ENCODE measurements around the gene PXDN.

Gene PXDN

DNA sequence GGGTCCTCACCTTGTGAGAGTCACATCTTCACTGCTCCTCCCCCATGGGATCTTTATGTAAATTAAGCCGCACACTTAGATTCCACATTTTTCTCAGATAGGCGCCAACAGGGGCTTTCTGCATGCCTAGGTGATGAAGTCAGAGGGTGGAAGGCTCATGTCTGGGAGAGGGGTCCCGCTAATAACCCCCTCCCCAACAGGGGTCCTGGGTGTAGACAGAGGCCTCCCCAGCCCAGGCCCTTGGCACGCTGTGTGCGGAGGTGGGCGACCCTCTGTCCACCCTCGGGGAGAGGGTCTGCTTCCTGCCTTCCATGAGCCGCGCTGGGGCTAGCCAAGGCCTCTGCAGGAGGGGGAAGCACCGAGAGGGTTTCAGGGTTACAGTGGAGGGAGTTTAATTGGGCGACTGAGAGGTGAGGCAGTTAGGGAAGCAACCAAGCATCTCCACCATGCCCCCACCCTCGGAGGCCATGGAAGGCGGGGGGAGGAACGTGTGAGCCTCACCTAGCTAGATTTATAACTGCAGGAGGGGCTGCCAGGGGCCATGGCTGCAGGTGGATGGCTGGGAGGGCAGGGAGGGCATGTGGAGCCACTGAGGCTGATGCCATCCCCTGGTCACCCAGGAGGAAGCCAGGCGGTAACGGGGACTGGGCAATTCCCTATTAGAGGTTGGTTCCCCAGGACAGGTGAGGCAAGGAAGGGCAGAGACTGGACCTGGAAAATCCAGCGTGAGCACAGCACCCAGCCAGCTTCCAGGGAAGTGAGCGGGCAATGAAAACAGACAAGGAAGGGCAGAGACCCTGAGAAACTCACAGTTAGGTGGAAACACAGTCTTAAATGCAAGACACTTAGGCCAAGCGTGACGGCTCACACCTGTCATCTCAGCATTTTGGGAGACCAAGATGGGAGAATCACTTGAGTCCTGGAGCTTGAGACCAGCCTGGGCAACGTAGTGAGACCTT, 7.7 kb upstream of the PXDN start:
- DNase-seq = no peak

DNA sequence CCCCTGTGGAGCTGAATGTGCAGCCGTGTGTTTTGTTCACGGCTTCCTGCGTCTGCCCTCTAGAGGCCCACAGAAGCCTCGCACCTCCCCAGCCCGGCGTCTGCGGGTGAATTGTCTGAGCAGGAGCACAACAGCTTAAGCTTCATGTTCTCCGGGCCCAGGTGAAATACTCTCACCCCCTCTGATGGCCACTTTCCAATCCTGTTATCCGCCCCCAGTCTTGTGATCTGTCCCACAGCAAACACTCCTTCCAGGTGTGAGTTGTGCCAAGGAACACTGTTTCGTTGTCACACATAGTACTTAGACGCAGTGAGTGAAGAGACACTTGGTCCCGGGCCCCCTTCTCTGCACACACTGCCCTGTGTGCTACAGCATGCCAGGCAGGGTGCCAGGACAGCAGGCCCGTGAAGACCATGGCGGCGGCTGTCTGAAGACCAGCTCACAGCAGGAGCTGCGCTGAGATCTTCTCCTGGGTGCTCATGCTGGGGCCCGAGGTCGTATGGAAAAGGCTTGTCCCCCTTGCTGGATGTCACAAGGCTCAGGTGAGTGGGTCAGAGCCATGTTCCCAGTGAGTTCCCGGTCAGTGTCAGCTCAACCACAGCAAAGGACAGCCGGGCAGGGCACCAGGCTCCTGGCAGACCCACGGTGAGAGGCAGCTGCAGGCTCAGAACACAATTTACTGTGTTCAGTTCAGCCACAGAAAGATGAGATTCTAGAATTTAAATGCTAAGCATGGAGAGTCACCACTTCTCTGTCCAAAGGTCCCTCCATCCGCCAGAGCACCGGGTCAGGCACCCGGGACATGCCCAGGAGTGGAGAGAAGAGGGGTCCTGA, 6.8 kb upstream of the PXDN start:
- peak in 1 of 5 experiments; percentile 28 for DNase-seq

DNA sequence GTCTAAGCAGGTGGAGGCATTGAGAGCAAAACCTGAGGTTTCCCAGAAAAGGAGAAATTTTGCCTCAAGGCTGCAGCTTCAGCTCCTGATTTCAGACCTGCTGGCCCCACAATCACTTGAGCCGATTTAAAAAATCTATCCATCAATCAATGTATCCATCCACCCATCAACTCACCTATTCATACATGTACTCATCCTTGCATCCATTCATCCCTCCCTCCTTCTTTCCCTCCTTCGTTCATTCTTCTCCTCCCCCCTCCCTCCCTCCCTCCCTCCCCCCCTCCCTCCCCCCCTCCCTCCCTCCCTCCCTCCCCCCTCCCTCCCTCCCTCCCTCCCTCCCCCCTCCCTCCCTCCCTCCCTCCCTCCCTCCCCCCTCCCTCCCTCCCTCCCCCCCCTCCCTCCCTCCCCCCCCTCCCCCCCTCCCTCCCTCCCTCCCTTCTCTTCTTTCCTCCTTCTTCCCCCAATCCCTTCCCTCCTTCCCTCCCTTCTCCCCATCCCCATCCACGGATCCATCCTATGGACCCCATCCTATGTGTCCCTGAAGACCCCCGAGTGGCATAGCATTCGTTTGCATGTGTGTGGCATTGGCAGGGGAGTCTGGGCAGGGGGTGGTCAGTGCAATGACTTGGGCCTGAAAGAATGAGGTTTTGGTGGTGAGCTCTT, 6.1 kb upstream of the PXDN start:
- no peak for DNase-seq

DNA sequence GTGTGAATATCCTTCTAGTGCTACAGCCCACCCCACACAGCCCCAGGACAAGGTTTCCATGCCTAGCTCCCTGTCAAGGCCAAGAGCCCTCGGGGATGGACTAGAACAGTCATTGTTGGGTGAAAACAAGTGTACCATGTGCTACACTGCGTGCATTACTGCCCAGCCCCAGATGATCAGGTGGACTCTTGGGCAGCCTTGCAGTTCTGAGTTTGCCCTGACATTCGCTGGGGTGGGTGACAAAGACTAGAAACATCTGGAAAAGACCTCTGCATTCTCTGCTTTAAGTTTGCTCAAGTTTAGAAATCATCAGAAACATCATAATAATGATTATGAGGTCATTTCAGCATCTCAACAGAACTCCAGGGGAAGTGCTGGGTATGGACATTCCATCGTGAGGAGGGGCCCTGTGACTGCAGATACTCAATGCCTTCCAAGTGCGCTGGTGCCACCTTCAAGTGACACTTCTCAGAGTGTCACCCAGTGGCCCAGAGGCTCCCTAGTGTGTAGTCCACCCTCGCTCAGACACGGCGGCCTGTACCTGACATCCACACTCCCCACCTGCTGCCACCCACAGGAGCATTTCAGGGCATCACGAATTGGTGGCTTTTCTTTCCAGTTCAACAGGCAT, 5.3 kb upstream of the PXDN start:
- DNase-seq = no peak

DNA sequence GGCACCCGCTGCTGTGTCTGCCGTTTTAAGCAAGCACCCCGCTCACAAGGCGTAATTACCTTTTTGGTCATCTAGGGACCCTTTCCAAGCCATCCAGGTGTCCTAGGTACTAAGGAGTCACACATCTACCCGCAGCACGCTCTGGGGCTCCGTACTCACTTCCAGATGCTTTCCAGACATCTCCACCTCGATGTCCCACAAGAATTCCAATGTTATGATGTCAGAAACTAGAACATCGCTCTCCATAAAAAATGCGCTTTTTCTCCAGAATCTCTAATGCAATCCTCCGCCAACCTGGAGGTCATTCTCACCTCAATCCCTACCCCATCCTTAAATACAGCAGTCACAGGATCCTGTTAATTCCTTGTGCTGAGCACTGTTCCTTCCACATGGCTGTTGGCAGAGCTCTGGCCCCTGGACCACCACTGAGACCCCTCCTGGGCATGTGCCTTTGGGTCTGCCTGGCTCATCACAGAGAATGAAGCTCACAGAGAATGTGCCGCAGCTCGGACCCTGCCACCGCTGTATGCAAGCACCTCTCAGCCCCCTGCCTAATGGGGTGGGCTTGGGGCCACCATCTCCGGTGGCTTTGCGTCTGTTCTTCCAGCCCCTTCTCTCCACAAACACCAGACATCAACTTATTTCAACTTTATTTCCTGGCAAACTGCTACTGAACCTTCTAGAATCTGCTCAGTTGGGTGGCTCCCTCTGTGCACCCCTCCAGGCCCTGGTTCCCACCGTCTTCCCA, 4.6 kb upstream of the PXDN start:
- DNase-seq = no peak

DNA sequence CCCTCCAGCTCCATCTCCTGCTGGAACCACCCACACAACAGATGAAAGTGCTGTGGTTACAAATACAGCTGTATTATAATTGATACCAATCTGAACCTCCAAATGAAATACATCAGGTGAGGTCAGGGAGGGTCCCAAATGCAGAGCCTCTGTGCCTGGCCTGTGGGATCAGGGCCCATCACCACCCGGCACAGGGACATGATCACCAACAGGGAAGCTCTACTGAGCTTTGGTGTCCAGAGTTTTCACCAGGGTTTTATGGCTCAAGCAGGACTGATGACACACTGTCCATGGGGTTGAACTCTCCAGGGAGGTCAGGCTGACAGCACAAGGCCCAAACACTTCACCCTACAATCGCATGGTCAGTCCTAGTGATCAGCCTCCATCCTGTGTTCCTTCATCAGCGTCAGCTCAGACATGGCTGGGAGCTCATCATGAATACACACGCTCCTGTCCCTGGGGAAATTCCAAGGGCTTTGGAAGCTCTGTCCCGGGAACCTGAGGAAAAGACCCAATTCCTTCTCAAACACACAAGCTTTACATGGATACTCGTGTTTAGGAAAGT, 3.9 kb upstream of the PXDN start:
- DNase-seq = no peak

DNA sequence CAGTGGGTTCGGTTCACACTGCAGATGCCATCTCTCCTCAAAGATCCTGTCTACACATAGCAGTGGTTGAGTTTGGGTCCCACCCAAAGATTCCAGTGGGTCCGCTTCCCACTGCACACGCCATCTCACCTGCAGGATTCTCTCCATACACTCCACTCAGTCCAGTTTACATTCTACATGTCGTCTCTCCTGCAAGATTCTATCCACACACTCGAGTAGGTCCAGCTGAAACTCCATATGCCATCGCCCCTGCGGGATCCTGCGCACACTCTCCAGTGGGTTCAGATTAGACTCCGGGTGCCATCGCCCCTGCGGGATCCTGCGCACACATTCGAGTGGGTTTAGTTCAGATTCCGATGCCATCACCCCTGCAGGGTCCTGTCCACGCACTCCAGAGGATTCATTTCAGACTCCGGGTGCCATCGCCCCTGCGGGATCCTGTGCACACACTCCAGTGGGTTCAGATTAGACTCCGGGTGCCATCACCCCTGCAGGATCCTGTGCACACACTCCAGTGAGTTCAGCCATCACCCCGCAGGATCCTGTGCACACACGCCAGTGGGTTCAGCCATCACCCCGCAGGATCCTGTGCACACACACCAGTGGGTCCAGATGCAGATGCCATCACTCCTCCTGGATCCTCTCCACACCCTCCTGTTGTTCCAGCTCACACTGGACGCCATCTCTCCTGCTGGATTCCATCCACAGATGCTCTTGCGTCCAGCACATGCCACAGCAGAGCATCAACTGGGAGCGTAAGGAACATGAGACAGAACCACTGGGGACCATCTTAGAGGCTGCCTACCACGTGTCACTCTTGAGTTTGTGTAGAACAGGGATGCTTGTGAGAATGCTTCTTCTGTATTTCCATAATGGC, 3.0 kb upstream of the PXDN start:
- DNase-seq = no peak

DNA sequence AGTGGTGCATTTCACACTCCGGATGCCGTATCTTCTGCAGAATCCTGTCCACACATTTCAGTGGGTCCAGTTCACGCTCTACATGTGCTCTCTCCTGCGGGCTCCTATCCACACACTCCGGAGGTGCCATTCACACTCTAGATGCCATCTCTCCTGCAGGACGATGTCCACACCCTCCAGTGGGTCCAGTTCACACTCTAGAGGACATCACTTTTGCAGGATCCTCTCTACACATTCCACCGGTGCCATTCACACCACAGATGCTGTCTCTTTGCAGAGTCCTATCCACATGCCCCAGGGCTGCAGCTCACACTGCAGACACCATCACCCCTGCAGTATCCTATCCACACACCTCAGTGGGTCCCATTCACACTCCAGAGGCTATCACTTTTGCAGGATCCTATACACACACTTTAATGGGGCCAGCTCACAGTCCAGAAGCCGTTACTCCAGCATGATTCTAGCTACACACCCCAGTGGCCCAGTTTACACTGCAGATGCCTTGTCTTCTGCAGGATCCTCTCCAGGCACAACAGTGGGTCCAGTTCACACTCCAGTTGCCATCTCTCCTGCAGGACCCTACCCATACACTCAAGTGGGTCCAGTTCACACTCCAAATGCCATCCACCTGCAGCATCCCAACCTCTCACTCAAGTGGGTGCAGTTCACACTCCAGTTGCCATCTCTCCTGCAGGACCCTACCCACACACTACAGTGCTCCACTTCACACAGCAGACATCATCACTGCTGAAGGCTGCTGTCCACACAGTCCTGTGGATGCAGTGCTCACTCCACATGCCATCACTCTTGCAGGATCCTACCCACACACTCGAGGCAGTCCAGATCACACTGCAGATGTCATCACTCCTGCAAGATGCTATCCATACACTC, 2.1 kb upstream of the PXDN start:
- DNase-seq = no peak

DNA sequence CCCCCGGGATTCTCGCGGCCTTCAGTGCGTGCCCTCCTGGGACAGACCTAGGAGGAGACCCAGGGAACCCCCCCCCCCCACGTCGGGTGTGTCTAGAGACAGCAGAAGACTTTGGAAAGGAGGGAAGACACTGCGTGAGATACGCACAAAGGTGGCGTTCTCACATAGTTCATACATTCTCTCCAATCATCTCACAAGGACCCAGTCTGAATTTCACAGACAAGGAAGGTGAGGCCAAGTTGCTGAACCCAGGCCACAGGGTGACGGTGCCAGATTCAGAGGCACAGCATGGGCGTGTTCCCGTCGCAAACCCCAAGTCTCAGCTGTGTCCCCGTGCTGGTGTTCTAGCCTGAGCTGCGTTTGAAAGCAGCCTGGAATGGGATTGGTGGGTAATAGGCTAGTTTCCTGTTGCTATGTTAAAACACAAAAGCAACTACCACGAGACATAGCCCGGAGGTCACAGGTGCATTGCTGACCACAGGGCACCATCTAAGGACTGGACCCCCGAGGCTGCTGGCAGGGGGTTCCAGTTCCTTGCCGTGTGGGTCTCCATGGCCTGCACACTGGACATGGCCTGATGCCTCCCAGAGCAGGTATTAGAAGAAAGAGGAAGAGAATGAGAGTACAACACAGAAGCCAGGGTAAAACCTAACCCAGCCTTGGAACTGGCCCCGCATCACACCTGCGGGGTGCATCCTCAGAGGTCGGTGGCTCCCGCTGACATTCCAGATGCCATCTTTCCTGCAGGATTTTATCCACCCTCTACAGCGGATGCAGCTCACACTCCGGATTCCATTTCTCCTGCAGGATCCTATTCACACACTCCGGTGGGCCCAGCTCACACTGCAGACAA, 1.1 kb upstream of the PXDN start:
- DNase-seq = no peak

DNA sequence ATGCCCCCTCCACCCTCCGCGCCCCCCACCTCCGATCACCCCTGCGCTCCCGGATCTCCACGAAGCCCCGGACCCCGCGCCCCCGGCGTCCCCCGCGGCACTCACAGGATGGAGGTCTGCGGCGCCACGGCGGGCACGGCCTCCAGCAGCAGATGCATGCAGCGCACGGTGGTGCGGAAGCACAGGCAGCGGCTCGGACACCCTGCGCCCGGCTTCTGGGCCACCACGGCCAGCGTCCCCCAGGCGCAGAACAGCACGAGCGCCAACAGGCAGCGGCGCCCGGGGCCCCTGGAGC, 217 bp downstream of the PXDN start:
- DNase-seq = peak in 1 of 5 experiments; percentile 5

DNA sequence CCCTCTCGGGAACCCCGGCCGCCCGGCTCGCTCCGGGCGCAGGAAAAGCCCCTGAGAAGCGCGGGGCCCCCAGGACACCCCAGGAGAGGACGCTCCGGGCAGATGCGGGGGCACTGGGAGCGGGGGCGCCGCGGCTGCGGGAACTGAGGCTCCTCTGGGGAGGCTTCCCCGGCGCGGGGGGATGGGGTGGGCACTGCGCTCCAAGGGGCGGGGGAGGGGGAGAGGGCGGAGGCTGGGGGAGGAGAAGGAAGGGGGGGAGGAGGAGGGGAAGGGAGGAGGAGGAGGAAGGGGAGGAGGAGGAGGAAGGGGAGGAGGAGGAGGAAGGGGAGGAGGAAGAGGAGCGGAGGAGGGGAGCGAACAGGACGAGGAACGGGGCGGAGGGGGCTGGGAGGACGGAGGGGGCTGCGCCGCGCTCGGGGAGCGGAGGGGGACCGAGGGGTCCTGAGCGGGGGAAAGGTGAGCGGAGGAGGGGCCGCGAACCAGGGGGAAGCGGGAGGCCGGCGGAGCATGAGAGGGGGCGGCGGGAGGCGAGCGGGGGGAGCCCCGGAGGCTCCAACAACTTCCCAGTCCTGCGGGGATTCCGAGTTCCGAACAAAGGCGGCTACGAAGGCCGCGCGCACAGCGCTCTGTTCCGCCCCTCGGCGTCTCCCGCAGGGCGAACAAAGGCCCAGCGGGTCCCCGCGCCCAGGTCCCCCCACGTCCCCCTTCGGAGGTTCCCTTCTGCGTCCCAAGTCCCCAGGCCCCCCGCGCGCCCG, 742 bp downstream of the PXDN start:
- DNase-seq = no peak

DNA sequence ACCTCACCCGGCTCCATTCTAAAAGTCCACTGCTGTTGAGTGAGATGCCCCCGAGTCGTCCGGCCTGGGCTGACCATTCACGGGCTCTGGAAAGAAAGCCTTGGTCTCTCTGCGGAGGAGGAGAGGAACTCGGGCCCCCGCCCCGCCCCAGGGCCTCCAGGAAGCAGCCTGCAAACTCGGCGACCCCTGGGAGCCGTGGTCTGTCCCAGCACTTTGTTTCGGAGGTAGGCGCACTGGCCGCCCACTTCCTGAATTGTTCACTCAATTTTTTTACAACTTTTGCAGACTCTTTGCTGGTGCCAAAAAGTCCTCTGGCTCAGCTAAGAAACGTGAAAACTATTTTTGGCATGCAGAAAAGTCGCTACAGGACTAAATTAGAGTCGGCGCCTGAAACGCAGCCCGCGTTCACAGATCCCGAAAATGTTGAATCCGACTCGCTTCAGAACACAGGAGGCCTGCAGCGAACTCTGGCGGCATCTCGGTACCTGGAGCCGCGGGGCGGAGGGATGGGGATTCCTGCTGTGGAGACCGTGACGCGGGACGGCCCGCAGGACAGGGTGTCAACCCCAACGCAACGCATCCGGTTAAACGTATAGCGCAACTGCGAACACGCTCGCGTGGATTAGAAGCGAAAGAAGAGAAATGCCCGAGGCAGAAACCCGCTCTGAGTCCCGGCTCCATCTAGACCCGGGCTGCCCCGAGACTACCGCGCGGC, 1.5 kb downstream of the PXDN start:
- DNase-seq = peak in 1 of 5 experiments; percentile 8

DNA sequence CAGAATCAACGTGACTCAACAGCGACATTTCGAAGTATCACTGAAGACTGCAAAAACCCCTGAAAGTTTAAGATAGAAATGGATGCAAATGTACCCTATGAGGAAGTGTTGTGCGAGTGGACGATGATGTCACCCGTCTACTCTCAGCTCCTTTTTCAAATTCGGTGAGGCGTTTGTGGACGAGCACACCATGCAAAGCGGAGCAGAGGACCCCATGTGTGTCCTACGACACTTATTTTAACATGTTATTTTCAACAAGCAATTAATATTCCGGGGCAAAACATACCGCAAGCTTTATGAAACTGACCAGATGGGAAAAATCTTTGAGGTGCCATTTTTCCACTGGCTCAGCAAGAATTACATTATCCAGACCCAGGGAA, 2.0 kb downstream of the PXDN start:
- no peak for DNase-seq

DNA sequence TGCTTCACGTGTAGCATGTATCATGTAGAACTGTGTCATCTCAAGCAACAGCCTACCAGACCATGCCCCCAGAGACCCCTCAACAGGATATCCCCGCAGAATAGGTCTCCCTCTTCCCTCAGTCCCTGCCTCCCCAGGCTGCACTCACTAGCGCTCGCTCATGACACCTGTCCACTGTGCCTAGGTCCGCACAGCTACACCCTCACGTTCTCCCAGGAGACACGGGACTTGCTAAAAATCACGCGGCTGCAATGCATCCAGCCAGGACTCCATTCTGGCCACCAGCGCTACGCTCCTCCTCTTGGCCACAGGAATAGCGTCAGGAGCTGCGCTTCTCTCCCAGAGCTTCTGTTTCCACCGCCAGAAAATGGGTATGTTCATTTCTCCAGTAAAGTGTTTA, 2.5 kb downstream of the PXDN start:
- DNase-seq = no peak

DNA sequence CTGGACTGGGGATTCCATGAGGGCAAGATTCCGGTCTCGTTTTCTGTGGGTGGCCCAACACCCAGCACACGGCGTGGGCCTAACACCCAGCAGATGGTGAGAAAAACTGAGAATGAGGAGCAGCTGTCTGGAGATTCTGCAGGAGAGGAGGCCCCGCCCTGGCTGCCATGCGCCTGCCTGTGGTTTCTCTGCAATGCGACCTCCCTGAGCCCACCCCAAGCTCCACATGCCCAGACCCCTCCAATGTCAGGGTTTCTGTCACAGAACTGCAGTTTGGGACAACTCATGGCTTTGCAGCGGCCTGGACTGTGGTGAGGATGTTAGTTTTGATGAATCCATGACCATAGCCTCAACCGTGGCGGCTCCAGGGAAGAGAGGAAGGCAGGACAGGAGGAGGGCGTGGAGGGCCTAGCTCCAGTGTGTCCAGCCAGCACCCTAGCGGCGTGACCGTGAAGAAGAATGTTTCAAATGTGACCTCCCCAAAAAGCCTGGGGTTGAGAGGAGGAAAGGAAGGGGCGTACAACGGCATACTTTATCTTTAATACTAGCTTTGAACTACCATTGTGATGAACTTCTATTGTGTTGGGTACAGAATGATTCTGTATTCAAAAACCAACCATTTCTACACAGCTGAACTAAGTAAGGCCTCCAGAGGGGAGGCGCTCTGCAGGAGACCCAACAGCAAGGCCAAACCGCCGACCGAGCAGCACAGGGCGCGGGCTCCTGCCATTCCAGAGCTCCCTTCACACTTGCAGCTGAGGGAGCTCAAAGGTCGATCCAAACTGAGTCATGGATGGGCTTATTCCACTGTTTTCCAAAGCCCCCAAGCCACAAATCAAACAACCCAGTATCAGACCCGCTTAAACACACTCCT, 3.4 kb downstream of the PXDN start:
- DNase-seq = no peak
